Measurements from ENCODE around the gene HEXA. TPM values are rescaled to one million over a fixed set of nuclear protein-coding genes. Genes with fewer than 3 reads are reported as not detected.

Gene HEXA
- total and polyA plus RNA-seq, 9 of the 15 experiments (the other 6 are each of a cell fraction or from before 2014, with no cell fraction given) = 22.2 to 136 (median 68.9) TPM

DNA sequence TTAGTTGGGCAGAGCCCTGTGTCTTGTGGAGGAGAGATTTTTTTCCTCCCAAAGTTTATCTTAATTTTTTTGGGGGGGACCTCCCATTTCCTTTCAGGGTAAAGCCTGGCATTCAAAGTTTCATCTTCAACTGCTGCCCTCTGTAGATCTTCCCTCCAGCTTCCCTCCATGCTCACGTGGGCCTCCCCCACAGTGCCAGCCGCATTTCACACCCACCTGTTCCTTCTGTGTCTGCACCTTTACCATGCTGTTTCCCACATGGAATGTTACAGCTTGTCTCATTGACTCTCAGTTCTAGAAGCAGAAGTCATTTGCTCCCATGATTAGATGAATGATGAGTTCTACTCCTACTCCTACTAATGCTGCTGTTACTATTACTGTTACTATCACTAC is 62.4 kb downstream of the HEXA start:
- POLR2A ChIA-PET = interaction anchor here (0.6 to 1.1 kb wide), 2 partner anchors 26 to 151 kb away, joined by 3 read pairs; no protein-coding TSS in a partner anchor
- no peak overlapping the region for H3K4me2 ChIP-seq (ENCODE audit: insufficient read depth, low read length)
- ATAC-seq = no peak

More for the DNA sequence above, 62.4 kb downstream of the HEXA start:
- H3K9ac ChIP-seq (ENCODE audit: insufficient read depth in 1 of 2, low read depth in 2 of 2, low read length in 2 of 2) = no peak overlapping the region
- no TSS peak for BruUV-seq (replicated peaks)
- no peak for FAIRE-seq
- peaks cover 3 to 12% of the 10 kb centered on the region in 2 experiments; a peak in 3 of 5 replicates for H3K27me3 ChIP-seq (ENCODE audit: control insufficient read depth in 2 of 2, insufficient read depth in 2 of 2, low read length in 2 of 2)
- no peaks in the 10 kb centered on the region for H3K79me2 ChIP-seq (ENCODE audit: control insufficient read depth, insufficient read depth, low read length)
- H3K4me1 ChIP-seq (replicated peaks in 1 of 2; ENCODE audit: control insufficient read depth in 2 of 2, insufficient read depth in 2 of 2, low read length in 2 of 2) = no peaks in the 10 kb centered on the region
- no peaks in the 10 kb centered on the region for H3K9me3 ChIP-seq (replicated peaks; ENCODE audit: control insufficient read depth, insufficient read depth, low read depth, low read length)
- in situ Hi-C loops (cut with MboI) = loop anchor here (25.0 kb wide), 3 partner anchors 774 to 1774 kb away; partner anchors contain the start of gene GOLGA6A
- H3K4me3 ChIP-seq = no peak overlapping the region
- CTCF ChIA-PET (ENCODE audit: low intra/inter-chr PET ratio) = no interaction called here
- H4K20me1 ChIP-seq (replicated peaks; ENCODE audit: control insufficient read depth, insufficient read depth, low read length) = peaks cover 3% of the 10 kb centered on the region; the same call in 1 of the 2 replicates
- 0% methylated on average over 2 of the region's 2 CpGs for WGBS (ENCODE audit: insufficient coverage, low coverage, missing lambda C conversion rate)
- no peak for TF ChIP-seq ETS2 (tag; IDR thresholded peaks at IDR 0.05; ENCODE audit: borderline replicate concordance, poor library complexity, severe bottlenecking)
- no peak for TF ChIP-seq SRSF7 (optimal IDR thresholded peaks at IDR 0.05; ENCODE audit: low read depth, low read length)
- no peak for TF ChIP-seq TAL1 (IDR thresholded peaks at IDR 0.05)
- TF ChIP-seq ZNF75A (CRISPR knock-in tag; IDR thresholded peaks at IDR 0.05) = no peak
- TF ChIP-seq, protein P1, sequence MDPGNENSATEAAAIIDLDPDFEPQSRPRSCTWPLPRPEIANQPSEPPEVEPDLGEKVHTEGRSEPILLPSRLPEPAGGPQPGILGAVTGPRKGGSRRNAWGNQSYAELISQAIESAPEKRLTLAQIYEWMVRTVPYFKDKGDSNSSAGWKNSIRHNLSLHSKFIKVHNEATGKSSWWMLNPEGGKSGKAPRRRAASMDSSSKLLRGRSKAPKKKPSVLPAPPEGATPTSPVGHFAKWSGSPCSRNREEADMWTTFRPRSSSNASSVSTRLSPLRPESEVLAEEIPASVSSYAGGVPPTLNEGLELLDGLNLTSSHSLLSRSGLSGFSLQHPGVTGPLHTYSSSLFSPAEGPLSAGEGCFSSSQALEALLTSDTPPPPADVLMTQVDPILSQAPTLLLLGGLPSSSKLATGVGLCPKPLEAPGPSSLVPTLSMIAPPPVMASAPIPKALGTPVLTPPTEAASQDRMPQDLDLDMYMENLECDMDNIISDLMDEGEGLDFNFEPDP (CRISPR knock-in tag; IDR thresholded peaks at IDR 0.05) = no peak
- no peak for TF ChIP-seq PTRF (tag; IDR thresholded peaks at IDR 0.05)
- TF ChIP-seq, protein P2, sequence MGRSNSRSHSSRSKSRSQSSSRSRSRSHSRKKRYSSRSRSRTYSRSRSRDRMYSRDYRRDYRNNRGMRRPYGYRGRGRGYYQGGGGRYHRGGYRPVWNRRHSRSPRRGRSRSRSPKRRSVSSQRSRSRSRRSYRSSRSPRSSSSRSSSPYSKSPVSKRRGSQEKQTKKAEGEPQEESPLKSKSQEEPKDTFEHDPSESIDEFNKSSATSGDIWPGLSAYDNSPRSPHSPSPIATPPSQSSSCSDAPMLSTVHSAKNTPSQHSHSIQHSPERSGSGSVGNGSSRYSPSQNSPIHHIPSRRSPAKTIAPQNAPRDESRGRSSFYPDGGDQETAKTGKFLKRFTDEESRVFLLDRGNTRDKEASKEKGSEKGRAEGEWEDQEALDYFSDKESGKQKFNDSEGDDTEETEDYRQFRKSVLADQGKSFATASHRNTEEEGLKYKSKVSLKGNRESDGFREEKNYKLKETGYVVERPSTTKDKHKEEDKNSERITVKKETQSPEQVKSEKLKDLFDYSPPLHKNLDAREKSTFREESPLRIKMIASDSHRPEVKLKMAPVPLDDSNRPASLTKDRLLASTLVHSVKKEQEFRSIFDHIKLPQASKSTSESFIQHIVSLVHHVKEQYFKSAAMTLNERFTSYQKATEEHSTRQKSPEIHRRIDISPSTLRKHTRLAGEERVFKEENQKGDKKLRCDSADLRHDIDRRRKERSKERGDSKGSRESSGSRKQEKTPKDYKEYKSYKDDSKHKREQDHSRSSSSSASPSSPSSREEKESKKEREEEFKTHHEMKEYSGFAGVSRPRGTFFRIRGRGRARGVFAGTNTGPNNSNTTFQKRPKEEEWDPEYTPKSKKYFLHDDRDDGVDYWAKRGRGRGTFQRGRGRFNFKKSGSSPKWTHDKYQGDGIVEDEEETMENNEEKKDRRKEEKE (IDR thresholded peaks at IDR 0.05; ENCODE audit: borderline replicate concordance in 1 of 2, control insufficient read depth in 1 of 2, low read depth in 2 of 2, low read length in 1 of 2) = no peak
- TF ChIP-seq CC2D1A (IDR thresholded peaks at IDR 0.05) = no peak
- TF ChIP-seq U2AF2 (optimal IDR thresholded peaks at IDR 0.05; ENCODE audit: low read depth, low read length) = no peak
- TF ChIP-seq, protein P3, sequence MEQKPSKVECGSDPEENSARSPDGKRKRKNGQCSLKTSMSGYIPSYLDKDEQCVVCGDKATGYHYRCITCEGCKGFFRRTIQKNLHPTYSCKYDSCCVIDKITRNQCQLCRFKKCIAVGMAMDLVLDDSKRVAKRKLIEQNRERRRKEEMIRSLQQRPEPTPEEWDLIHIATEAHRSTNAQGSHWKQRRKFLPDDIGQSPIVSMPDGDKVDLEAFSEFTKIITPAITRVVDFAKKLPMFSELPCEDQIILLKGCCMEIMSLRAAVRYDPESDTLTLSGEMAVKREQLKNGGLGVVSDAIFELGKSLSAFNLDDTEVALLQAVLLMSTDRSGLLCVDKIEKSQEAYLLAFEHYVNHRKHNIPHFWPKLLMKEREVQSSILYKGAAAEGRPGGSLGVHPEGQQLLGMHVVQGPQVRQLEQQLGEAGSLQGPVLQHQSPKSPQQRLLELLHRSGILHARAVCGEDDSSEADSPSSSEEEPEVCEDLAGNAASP (IDR thresholded peaks at IDR 0.05) = no peak
- no peak for TF ChIP-seq RFX7 (CRISPR knock-in tag; IDR thresholded peaks at IDR 0.05)
- TF ChIP-seq ZNF175 (CRISPR knock-in tag; IDR thresholded peaks at IDR 0.05; ENCODE audit: low read depth) = no peak
- no peak for TF ChIP-seq GABPB2 (CRISPR knock-in tag; conservative IDR thresholded peaks at IDR 0.05)
- TF ChIP-seq NR1H2 (CRISPR knock-in tag; IDR thresholded peaks at IDR 0.05) = no peak
- H2AFZ ChIP-seq (ENCODE audit: low read depth, low read length) = no peak overlapping the region
- intact Hi-C loops (cut with micrococcal nuclease) = loop anchor here (2.0 to 10.0 kb wide), 2 partner anchors 159 to 271 kb away; no protein-coding TSS in a partner anchor
- no peak for DNase-seq (ENCODE audit: extremely low read depth in 1 of 4, low spot score in 3 of 4)
- no peaks in the 10 kb centered on the region for H3K36me3 ChIP-seq (ENCODE audit: control insufficient read depth, insufficient read depth, low read length)
- no peaks in the 10 kb centered on the region for H3K9me1 ChIP-seq (ENCODE audit: control insufficient read depth, insufficient read depth, low read length)
- no peak overlapping the region for H3K27ac ChIP-seq (ENCODE audit: extremely low read depth, low read depth, low read length)
